Hepatocyte (in vitro differentiated cells): ENCODE results near the gene RAB3A. TPM values are rescaled to one million over a fixed set of nuclear protein-coding genes. Genes with fewer than 3 reads are reported as not detected.

Experiments
- DNase-seq: peaks from one replicate; pipeline ENCODE4 v3.0.0-alpha.2; 2016; ENCODE audit warnings: low spot score
- H2AFZ ChIP-seq: fragments of 200-600 bp; sonication (generic); 2 replicates; pipeline ENCODE4 v1.6.0; 2016; ENCODE audit warnings: antibody characterized with exemption, mild to moderate bottlenecking
- H3K27ac ChIP-seq: fragments of 200-600 bp; sonication (generic); 2 replicates; pipeline ENCODE4 v1.5.1; 2016; ENCODE audit warnings: mild to moderate bottlenecking
- H3K27me3 ChIP-seq: fragments of 200-600 bp; sonication (generic); 2 replicates; pipeline ENCODE4 v1.6.1; 2016
- H3K36me3 ChIP-seq: fragments of 200-600 bp; sonication (generic); replicated peaks from 2 replicates; pipeline ENCODE4 v1.5.1; 2016; ENCODE audit warnings: low read depth; ENCODE audit not compliant: insufficient read depth
- H3K4me1 ChIP-seq: fragments of 200-600 bp; sonication (generic); 2 replicates; pipeline ENCODE4 v1.5.1; 2016; ENCODE audit warnings: mild to moderate bottlenecking, moderate library complexity; ENCODE audit not compliant: insufficient read depth
- H3K4me2 ChIP-seq: fragments of 200-600 bp; sonication (generic); 2 replicates; pipeline ENCODE4 v1.6.0; 2016
- H3K4me3 ChIP-seq: fragments of 200-600 bp; sonication (generic); 2 replicates; pipeline ENCODE4 v1.5.1; 2016; ENCODE audit warnings: mild to moderate bottlenecking
- H3K79me2 ChIP-seq: fragments of 200-600 bp; sonication (generic); 2 replicates; pipeline ENCODE4 v1.6.0; 2017; ENCODE audit warnings: mild to moderate bottlenecking
- H3K9me2 ChIP-seq: fragments of 200-600 bp; sonication (generic); replicated peaks from 2 replicates; pipeline ENCODE4 v1.6.0; 2017; ENCODE audit warnings: mild to moderate bottlenecking; ENCODE audit not compliant: insufficient read depth
- H3K9me3 ChIP-seq: fragments of 200-600 bp; sonication (generic); 2 replicates; pipeline ENCODE4 v1.5.1; 2016; ENCODE audit warnings: low read depth, mild to moderate bottlenecking
- H4K20me1 ChIP-seq: fragments of 200-600 bp; sonication (generic); 2 replicates; pipeline ENCODE4 v1.6.0; 2016; ENCODE audit warnings: mild to moderate bottlenecking; ENCODE audit not compliant: insufficient read depth, poor library complexity, severe bottlenecking
- CTCF ChIP-seq: fragments of 200-600 bp; sonication (generic); IDR thresholded peaks from 2 replicates; pipeline ENCODE4 v1.5.1; 2016; ENCODE audit warnings: antibody characterized with exemption, mild to moderate bottlenecking; ENCODE audit not compliant: poor library complexity
- EZH2 ChIP-seq: fragments of 200-600 bp; sonication (generic); IDR thresholded peaks from 2 replicates; pipeline ENCODE4 v1.6.1; 2016; ENCODE audit warnings: antibody characterized with exemption, mild to moderate bottlenecking, borderline replicate concordance
- EZH2phosphoT487 ChIP-seq: fragments of 200-600 bp; sonication (generic); IDR thresholded peaks from one replicate; pipeline ENCODE4 v1.6.1; 2018; ENCODE audit warnings: antibody characterized with exemption, mild to moderate bottlenecking, low read depth, moderate library complexity; ENCODE audit not compliant: unreplicated experiment, severe bottlenecking
- WGBS: methylation state at CpG from one replicate; pipeline ENCODE4 v1.1.6; 2016; ENCODE audit warnings: low lambda C conversion rate; ENCODE audit errors: missing lambda C conversion rate; 5-methylcytosine and 5-hydroxymethylcytosine counted together
- polyA plus RNA-seq: library from polyadenylated mRNA; unstranded; fragments of >200 nt; fragmentation: Nextera tagmentation; extraction: Ambion mirVana; gene quantifications from 2 replicates; pipeline ENCODE4 v1.2.1, GENCODE V29; 2016
- total RNA-seq: library from RNA; depleted of rRNA; stranded (reverse); fragments of >200 nt; gene quantifications from 2 replicates; pipeline ENCODE4 v1.2.3, GENCODE V29; 2014

RAB3A gene
- total and polyA plus RNA-seq, 2 experiments from 2014 or later: 2.2 to 2.6 TPM

GRCh38 chr19:18229474-18229873 is 25.6 kb upstream of the RAB3A start:
- Histone ChIP-seq H3K79me2 (no peaks in the 10 kb centered on the region), H4K20me1 (no peaks in the 10 kb centered on the region), H3K27ac (no peak overlapping the region), H3K4me1 (peaks cover 5% of the 10 kb centered on the region), H3K9me2 (no peaks in the 10 kb centered on the region), H3K36me3 (no peaks in the 10 kb centered on the region), H3K4me3 (no peak overlapping the region), H2AFZ (no peak overlapping the region), H3K27me3 (peaks cover 12% of the 10 kb centered on the region), H3K9me3 (no peaks in the 10 kb centered on the region), H3K4me2 (no peak overlapping the region)
- no peak for DNase-seq
- 78% methylated on average over 5 of the region's 5 CpGs for WGBS
- no peak for TF ChIP-seq EZH2
- no peak for TF ChIP-seq EZH2phosphoT487
- peak; percentile 24 for TF ChIP-seq CTCF

GRCh38 chr19:18227781-18228271 is 24.0 kb upstream of the RAB3A start:
- no peak overlapping the region for H3K4me3 ChIP-seq
- no peak overlapping the region for H2AFZ ChIP-seq
- H3K36me3 ChIP-seq: no peaks in the 10 kb centered on the region
- no peak for TF ChIP-seq EZH2
- TF ChIP-seq CTCF: no peak
- TF ChIP-seq EZH2phosphoT487: no peak
- H3K9me2 ChIP-seq: no peaks in the 10 kb centered on the region
- WGBS: 85% methylated on average over 6 of the region's 6 CpGs
- H3K9me3 ChIP-seq: no peaks in the 10 kb centered on the region
- peaks cover 12% of the 10 kb centered on the region for H3K27me3 ChIP-seq
- no peaks in the 10 kb centered on the region for H4K20me1 ChIP-seq
- H3K4me1 ChIP-seq: peaks cover 5% of the 10 kb centered on the region
- no peaks in the 10 kb centered on the region for H3K79me2 ChIP-seq
- H3K4me2 ChIP-seq: no peak overlapping the region
- no peak overlapping the region for H3K27ac ChIP-seq
- DNase-seq: no peak

- Histone ChIP-seq H3K4me3 (no peak overlapping the region), H2AFZ (no peak overlapping the region), H3K9me3 (no peaks in the 10 kb centered on the region), H4K20me1 (no peaks in the 10 kb centered on the region), H3K27ac (no peak overlapping the region), H3K9me2 (no peaks in the 10 kb centered on the region), H3K27me3 (peaks cover 12% of the 10 kb centered on the region), H3K36me3 (no peaks in the 10 kb centered on the region), H3K4me1 (peaks cover 5% of the 10 kb centered on the region), H3K79me2 (no peaks in the 10 kb centered on the region), H3K4me2 (no peak overlapping the region)
- no peak for DNase-seq
- WGBS: 90% methylated on average over 17 of the region's 18 CpGs
- TF ChIP-seq EZH2phosphoT487: no peak
- TF ChIP-seq EZH2: no peak
- TF ChIP-seq CTCF: no peak
Observed at GRCh38 chr19:18226956-18227780, 23.3 kb upstream of the RAB3A start.
